GM18867 (cell line): ENCODE results near the gene ZNF670.
A peak's percentile ranks its signal among the peaks of the same experiment; 100 is the strongest.
"Not testable (repeated sequence)": the region's sequence is repeated elsewhere in the genome, so short reads cannot be mapped to it uniquely, and the experiment has no call there.

Experiments
- ATAC-seq: cut with Tn5 transposase; IDR thresholded peaks from one replicate; pipeline ENCODE4 v1.9.1; 2021; ENCODE audit warnings: mild to moderate bottlenecking, moderate library complexity; ENCODE audit not compliant: unreplicated experiment

ZNF670 gene

DNA sequence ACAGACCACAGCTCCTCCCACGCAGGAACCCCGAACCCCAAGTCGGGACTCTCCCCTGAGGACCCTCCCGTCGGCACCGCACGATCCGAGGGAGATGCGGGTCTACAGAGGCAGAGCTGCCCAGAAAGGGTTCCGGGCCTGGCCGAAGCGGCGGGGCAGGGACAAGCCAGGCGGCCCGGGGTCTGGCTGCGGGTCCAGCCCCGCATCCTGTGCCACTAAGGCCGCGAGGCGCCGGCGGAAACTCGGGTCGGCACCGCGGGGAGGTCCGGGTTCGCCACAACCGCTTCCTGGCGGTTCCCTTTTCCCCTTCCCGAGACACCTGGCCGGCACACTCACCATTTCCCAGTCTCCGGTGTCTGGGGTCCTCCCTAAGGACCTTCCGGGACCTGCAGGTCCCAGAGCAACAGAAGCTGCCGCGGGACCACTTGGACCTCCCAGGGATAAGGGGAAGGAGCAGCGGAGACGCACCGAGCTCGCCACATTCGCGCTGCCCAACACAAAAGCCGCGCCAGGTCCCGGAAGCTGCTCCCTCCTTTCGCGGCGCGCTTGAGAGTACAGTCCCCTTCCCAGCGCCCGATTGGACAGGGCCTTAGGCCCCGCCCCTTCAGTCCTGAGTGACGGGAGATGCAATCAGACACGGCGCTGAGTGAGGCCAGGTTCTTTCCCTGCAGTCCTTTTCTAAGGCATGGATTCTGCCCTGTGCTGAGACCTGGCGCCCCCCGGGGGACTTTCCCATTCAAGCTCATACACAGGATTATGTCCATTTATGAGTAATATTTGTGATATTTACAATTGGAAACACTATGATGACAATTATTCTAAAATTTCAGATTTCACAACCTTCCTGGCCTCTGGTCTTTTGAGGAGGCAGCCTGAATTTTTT lies at the start of gene ZNF670:
ZNF670 (minus strand) TSS at position 554 of the 883 bp plus-strand sequence; CDS start at position 339, 215 bp downstream.
- ATAC-seq, result peak; percentile 100

- ATAC-seq, result not testable (repeated sequence)
These were observed 49.1 kb upstream of the ZNF670 start for GRCh38 chr1:247127519-247128282.

DNA sequence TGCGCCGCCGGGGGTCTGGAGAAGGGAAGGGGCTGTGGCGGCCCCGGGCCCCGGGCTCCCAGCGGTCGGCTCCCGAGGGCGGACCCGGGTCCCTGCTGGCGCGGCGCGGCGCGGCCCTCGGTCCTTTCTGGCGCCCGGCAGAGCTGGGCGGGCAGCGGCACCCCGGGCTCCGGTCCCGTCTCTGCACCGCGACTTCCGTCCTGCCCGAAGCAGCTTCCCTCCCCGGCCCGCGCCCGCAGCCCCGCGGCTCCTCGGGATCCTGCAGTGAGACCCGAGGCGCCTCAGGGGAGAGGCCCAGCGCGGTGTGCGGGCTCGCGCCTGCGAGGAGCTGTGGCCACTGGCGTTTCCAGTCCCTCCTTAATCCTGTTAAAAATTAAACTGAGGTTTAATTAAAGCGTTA lies 48.0 kb upstream of the ZNF670 start:
- peak; percentile 60 for ATAC-seq

- ATAC-seq, result peak; percentile 99
These were observed 47.6 kb upstream of the ZNF670 start for GRCh38 chr1:247126166-247126565.

GRCh38 chr1:247121382-247121781 lies 42.8 kb upstream of the ZNF670 start:
- ATAC-seq, result no peak

- ATAC-seq, result not testable (repeated sequence)
These were observed 41.7 kb upstream of the ZNF670 start for GRCh38 chr1:247120408-247120668.

GRCh38 chr1:247119600-247120407 lies 41.2 kb upstream of the ZNF670 start:
- ATAC-seq, result no peak

GRCh38 chr1:247118946-247119446 lies 40.4 kb upstream of the ZNF670 start:
- no peak for ATAC-seq

- ATAC-seq, result no peak
These were observed 36.9 kb upstream of the ZNF670 start for GRCh38 chr1:247115545-247115944.

- no peak for ATAC-seq
These were observed 36.5 kb upstream of the ZNF670 start for GRCh38 chr1:247115141-247115510.

- ATAC-seq, result no peak
These were observed 35.9 kb upstream of the ZNF670 start for GRCh38 chr1:247114351-247115140.

GRCh38 chr1:247113733-247114271 lies 35.2 kb upstream of the ZNF670 start:
- ATAC-seq, result no peak

- ATAC-seq, result no peak
These were observed 34.5 kb upstream of the ZNF670 start for GRCh38 chr1:247113094-247113497.

DNA sequence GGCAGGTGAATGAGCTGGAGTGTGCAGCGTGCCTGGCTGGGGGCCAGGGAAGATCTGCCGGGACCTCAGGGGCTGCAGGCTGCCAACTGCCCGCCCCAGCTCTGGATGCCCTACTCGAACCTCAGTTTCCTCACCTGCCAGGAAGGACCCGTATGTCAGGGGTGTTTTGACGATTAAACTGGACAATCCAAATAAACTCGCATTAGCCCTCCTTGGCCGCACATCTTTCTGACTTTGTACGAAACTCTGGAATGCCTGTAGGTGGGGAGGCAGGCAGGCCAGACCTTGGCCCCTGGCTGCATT lies 33.8 kb upstream of the ZNF670 start:
- no peak for ATAC-seq

DNA sequence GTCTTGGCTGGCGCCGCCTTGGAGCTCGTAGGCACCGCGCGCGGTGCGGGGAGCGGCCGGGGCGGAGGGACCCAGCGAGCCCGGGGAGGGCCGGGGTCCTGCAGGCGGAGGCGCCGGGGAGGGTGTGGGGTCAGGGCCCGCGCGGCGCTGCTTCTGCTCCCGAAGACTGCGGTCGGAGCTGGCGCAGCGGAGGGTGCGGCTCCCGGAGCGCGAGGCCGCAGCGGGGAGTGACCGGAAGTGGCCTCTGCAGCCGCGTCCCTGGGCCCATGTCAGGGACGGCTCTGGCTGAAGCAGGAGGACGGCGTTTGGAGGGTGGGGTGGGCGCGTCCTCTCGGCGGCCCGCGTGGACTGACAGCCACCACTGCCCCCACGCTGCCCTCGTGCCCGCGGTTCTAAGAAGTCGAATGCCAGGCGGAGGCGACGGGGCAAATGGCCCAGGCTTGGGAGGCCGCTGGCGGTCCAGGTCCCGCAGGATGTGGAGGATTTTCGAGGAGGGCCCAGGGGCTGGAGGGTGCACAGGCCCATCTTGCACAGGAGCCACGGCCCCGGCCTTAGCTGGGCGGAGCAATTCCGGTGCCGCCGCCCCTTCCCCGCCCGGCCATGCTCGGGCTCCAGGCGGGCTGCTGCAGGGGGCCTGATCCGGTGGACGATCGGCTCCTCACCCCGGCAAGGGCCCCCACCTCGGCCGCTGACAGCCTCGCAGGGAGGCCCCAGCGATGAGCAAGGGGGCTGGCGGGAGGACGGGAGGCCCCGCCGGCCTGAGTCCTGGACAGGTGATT lies 33.3 kb upstream of the ZNF670 start:
- ATAC-seq, result no peak

GRCh38 chr1:247111259-247111699 lies 32.7 kb upstream of the ZNF670 start:
- ATAC-seq, result no peak

DNA sequence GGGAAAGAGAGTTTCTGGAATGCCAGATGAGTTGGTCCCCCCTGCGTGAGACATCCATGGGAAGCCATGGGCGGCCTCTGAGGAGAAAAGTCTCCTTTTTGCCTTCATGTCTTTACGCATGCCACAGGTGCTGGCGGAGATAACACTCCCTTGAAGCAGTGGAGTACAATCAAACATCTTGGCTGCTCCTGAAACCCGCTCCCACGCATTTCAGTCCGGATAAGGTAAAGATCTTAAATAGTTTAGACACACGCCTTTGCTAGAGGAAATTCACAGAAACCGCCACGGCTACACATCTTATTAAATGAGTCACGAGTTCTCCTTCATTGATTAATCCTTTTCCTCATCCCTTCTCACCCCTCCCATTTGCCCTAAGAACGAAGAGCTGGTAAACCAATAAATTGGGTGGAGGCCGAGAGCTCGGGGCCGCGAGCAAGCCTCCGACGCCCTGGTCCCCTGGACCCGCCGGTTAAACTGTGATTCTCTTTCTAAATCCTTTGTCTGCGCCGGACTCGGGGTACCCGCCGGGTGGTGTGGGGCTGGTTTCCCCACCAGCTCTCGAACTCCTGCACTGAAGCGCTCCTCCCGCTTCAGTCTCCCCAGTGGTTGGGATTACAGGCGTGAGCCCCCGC lies 32.1 kb upstream of the ZNF670 start:
- no peak for ATAC-seq

DNA sequence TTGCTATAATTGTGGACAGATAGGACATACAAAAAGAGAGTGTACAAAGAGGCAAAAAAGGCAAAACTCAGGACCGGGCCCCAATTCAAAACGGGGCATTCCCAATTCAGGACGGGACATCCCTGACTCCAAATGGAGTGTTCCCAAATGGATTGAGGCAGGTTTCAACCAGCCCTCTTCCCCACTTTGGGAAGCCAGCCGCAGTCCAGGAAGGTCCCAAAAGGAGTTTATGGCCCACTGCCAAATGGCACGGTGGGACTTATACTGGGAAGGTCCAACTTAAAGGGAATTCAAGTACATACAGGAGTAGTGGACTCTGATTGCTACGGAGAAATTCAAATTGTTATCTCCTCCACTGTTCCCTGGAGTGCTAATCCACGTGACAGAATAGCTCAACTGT lies 29.1 kb upstream of the ZNF670 start:
- no peak for ATAC-seq

DNA sequence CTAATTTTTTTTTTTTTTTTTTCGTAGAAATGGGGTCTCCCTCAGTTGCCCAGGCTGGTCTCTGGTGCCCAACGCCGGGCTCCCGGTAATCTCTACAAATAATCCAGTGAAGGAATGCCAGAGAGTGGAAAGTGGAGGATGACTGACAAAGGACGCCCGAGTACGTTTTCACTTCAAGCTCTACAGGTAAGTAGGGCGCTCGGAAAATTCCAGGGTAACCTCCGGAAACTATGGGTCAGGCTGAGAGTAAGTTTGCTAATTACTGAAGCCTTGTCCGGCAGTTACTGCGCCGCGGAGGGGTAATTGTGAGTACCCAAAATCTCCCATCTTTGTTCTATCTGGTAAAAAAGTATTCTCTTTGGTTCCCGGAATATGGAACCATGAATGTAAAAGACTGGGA lies 27.4 kb upstream of the ZNF670 start:
- ATAC-seq, result no peak
